Retinal pigment epithelial cell (primary cell): ENCODE data around the gene DNAJC11.
"Not testable (repeated sequence)": the region's sequence is repeated elsewhere in the genome, so short reads cannot be mapped to it uniquely, and the experiment has no call there.

Source experiments
- DNase-seq: peaks from one replicate; pipeline ENCODE4 v3.0.0-alpha.2; 2010; ENCODE audit warnings: low read depth
- H3K4me3 ChIP-seq: 2 replicates; pipeline ENCODE4 v1.5.1; 2011; ENCODE audit warnings: mild to moderate bottlenecking, low read length, control low read depth, moderate library complexity
- CTCF ChIP-seq: conservative IDR thresholded peaks from 2 replicates; pipeline ENCODE4 v1.5.1; 2011; ENCODE audit warnings: low read depth, low read length, control low read depth, inconsistent platforms

DNAJC11 gene

DNA sequence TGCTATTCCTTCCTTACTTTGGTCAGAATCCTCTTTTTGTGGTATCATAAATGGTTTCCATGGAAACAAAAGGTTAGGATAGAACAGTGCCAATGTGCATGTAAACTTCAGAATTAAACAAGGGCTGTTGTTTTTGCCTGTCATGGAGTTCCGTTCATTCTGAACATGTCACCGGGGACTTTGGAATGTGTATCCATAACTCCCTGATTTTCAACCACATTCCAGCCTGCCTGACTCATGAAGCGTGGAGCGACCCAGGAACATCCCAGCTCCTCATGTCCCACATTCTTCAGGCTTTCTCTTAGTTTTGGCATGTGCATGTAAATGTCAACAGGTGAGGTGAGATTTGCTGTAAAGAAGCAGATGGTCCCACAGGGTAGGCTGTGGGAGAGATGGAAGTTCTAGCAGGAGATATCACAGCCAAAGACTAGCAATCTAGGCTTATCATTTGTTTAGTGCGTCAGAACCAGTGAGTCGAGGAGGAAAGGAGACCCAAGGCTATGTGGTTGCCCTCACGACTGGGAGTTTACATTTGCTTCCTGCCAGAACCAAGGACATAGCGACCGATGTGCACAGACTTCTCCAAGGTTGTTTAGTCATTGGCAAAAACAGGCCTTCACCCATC is 23.0 kb upstream of the DNAJC11 start:
- TF ChIP-seq CTCF = no peak
- no peak overlapping the region for H3K4me3 ChIP-seq
- peak; percentile 77 for DNase-seq

GRCh38 chr1:6723621-6724428 is 22.2 kb upstream of the DNAJC11 start:
- no peak overlapping the region for H3K4me3 ChIP-seq
- no peak for DNase-seq
- no peak for TF ChIP-seq CTCF

DNA sequence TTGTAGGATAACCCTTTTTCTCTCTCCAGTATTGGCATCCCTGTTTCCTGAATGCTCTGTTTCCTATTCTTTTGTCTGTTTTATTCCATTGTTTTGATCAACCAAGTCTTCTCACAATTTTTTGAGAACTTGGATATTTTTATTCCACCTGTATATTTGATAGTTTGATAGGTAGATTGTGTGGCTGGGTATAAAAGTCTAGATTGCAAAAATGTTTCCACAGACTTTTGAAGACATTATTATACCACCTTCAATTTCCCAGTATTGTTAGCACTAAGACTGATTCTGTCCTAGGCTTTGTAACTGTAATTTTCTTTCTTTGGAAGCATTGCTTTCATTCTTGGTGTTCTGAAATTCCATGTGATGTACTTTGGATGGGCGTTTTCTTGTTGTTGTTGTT is 9.6 kb upstream of the DNAJC11 start:
- no peak overlapping the region for H3K4me3 ChIP-seq
- no peak for DNase-seq
- TF ChIP-seq CTCF = no peak

DNA sequence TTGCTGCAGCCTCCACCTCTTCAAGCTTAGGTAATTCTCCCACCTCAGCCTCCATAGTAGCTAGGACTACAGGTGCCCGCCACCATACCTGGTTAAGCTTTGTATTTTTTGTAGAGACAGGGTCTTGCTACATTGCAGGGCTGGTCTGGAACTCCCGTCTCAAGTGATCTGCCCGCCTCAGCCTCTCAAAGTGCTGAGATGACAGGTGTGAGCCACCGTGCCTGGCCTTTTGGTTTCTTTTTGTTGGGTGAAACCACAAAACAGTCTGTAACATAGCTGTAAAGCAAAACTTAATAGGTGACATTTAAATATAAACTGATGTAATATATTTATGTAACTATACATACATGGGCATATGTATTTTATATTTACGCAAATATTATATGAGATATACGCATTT is 3.1 kb upstream of the DNAJC11 start:
- DNase-seq = no peak
- no peak for TF ChIP-seq CTCF
- H3K4me3 ChIP-seq = no peak overlapping the region

DNA sequence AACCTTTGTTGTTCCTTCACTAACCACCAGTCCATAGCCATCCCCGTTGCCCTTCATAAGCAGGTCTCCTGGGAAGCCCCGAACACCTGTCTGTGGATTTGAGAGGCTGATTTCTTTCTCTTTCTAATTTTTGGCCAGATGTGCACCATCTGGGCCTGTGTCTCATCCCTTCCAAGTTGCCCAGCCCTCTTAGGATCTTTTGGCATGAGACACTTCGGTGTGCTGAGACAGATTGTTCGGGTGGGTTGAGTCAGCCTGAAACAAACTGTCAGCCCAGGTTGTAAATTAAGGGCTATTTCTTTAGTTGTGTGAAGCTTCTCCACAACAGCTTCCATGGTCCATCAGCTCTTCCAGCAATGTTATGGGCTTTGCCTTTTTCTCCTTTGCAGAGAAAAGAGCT is 1.4 kb upstream of the DNAJC11 start:
- no peak overlapping the region for H3K4me3 ChIP-seq
- no peak for TF ChIP-seq CTCF
- no peak for DNase-seq

- TF ChIP-seq CTCF = no peak
- H3K4me3 ChIP-seq = peak overlapping the region; percentile 94
- DNase-seq = no peak
These were observed 671 bp downstream of the DNAJC11 start for GRCh38 chr1:6700853-6701436.

DNA sequence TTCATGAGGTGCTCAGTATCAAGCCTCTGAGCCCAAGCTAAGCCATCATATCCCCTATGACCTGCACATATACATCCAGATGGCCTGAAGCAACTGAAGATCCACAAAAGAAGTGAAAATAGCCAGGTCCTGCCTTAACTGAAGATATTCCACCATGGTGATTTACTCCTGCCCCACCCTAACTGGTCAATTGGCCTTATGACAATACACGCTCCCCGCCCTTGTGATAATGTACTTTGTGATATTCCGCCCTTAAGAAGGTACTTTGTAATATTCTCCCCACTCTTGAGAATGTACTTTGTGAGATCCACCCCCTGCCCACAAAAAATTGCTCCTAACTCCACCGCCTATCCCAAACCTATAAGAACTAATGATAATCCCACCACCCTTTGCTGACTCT is 1.7 kb downstream of the DNAJC11 start:
- DNase-seq, H3K4me3 ChIP-seq: not testable (repeated sequence)
